G401.6 (cell line): ENCODE results near the gene SIGLEC10.
"Not testable (repeated sequence)": the region's sequence is repeated elsewhere in the genome, so short reads cannot be mapped to it uniquely, and the experiment has no call there.

Experiments used
- FAIRE-seq: peaks from 2 replicates; lab custom pipeline; 2012; peaks lifted over from hg19 to GRCh38; lab: Jason Lieb, UNC

SIGLEC10 gene

GRCh38 chr19:51417107-51417809 is at the start of gene SIGLEC10:
Gene SIGLEC10, minus strand, starts transcription at chr19:51417642. Its CDS starts 61 bp downstream, at chr19:51417581.
- no peak for FAIRE-seq

GRCh38 chr19:51466723-51467122 is 49.3 kb upstream of the SIGLEC10 start:
- no peak for FAIRE-seq

- not testable (repeated sequence) for FAIRE-seq
Measured at GRCh38 chr19:51463976-51464581, 46.6 kb upstream of the SIGLEC10 start.

GRCh38 chr19:51462681-51463080 is 45.2 kb upstream of the SIGLEC10 start:
- no peak for FAIRE-seq

GRCh38 chr19:51462276-51462675 is 44.8 kb upstream of the SIGLEC10 start:
- FAIRE-seq: no peak

GRCh38 chr19:51461723-51462161 is 44.3 kb upstream of the SIGLEC10 start:
- FAIRE-seq: no peak

GRCh38 chr19:51460164-51460992 is 42.9 kb upstream of the SIGLEC10 start:
- no peak for FAIRE-seq

GRCh38 chr19:51458899-51459505 is 41.6 kb upstream of the SIGLEC10 start:
- FAIRE-seq: no peak

GRCh38 chr19:51458051-51458645 is 40.7 kb upstream of the SIGLEC10 start, which contains the start of gene SIGLEC8:
Gene SIGLEC8, minus strand, starts transcription at chr19:51458454. Its CDS starts 67 bp downstream, at chr19:51458387.
- FAIRE-seq: no peak

- FAIRE-seq: no peak
Measured at GRCh38 chr19:51457351-51458013, 40.0 kb upstream of the SIGLEC10 start.

- no peak for FAIRE-seq
Measured at GRCh38 chr19:51456541-51457290, 39.3 kb upstream of the SIGLEC10 start.

- no peak for FAIRE-seq
Measured at GRCh38 chr19:51450730-51451307, 33.4 kb upstream of the SIGLEC10 start.

- FAIRE-seq: no peak
Measured at GRCh38 chr19:51448411-51449016, 31.1 kb upstream of the SIGLEC10 start.

GRCh38 chr19:51448011-51448410 is 30.6 kb upstream of the SIGLEC10 start:
- no peak for FAIRE-seq

- not testable (repeated sequence) for FAIRE-seq
Measured at GRCh38 chr19:51447510-51447909, 30.1 kb upstream of the SIGLEC10 start.

- no peak for FAIRE-seq
Measured at GRCh38 chr19:51441410-51442390, 24.3 kb upstream of the SIGLEC10 start.

GRCh38 chr19:51440846-51441409 is 23.5 kb upstream of the SIGLEC10 start:
- no peak for FAIRE-seq

GRCh38 chr19:51440052-51440451 is 22.6 kb upstream of the SIGLEC10 start:
- no peak for FAIRE-seq
